C4-2B (cell line): ENCODE measurements around the gene ITLN2.

Experiments
- ZFX ChIP-seq: fragments of 450-650 bp; IDR thresholded peaks from 2 replicates; pipeline ENCODE4 v1.6.1; 2017
- TF ChIP-seq, protein P1 (sequence below): fragments of 450-650 bp; conservative IDR thresholded peaks from 2 replicates; pipeline ENCODE4 v1.5.1; 2017; ENCODE audit warnings: mild to moderate bottlenecking

DNA sequence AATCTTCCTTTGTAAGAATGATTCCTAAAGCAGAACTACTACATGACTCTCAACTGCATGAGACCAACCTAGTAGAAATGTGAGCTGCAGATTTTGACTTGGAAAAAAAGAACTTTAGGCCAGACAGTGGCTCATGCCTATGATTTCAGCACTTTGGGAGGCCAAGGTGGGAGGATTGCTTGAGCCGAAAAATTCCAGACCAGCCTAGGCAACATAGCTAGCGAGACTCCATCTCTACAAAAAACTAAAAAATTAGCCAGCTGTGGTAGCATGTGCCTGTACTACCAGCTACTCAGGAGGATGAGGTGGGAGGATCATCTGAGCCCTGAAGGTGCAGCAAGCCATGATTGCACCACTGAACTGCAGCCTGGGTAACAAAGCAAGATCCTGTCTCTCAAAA lies 24.7 kb upstream of the ITLN2 start:
- TF ChIP-seq, protein P1, sequence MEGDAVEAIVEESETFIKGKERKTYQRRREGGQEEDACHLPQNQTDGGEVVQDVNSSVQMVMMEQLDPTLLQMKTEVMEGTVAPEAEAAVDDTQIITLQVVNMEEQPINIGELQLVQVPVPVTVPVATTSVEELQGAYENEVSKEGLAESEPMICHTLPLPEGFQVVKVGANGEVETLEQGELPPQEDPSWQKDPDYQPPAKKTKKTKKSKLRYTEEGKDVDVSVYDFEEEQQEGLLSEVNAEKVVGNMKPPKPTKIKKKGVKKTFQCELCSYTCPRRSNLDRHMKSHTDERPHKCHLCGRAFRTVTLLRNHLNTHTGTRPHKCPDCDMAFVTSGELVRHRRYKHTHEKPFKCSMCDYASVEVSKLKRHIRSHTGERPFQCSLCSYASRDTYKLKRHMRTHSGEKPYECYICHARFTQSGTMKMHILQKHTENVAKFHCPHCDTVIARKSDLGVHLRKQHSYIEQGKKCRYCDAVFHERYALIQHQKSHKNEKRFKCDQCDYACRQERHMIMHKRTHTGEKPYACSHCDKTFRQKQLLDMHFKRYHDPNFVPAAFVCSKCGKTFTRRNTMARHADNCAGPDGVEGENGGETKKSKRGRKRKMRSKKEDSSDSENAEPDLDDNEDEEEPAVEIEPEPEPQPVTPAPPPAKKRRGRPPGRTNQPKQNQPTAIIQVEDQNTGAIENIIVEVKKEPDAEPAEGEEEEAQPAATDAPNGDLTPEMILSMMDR, result no peak
- no peak for TF ChIP-seq ZFX
